ELF-1 (cell line): ENCODE measurements around the gene HECA.
"Not testable (repeated sequence)": the region's sequence is repeated elsewhere in the genome, so short reads cannot be mapped to it uniquely, and the experiment has no call there.

Experiments
- DNase-seq: peaks from one replicate; pipeline ENCODE4 v3.0.0-alpha.2; 2016; ENCODE audit warnings: low read depth, low spot score

Gene HECA

DNA sequence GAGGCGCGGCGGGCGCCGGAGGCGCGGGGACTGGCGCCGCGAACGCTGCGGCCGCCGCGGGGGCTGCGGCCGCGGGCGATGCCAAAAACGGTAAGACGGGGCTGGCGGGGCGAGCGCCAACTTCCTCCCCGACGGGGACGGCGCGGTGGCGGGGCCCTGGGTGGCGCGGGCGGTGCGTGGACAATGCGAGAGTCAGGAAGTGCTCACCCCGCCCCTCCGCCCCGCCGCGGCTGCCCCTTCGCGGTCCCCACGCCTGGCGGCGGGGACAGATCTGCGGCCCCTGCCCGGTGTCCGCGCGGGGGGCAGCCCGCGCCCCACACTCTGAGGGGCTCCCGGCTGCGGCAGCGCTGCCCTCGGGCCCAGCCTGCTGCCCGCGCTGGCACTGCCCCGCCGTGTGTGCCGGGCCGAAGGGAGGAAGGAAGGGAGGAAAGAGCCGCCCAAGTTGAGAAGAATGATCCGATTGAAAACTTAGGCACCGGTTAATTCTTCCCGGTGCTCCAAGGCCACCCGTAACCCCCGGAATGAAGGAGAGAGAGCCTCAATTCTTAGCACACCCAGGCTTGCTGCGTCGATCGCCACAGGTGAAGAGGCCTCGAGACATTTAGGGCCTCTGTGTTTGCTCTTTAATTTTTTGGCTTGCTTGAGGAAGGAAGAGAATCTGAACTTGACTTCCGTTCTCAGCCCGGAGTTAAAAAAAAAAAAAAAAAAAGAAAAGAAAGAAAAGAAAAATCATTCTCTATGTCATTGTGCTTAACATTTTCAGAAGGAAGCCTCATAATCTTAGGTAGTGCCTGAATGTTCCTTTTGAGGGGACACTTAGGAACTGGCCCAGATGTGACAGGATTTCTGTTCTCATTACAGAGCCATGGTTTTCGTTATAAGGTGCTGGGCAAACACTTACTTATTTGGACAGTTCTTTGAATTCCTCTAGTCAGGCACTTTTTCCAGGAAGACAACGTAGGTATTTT is 982 bp downstream of the HECA start:
- peak; percentile 35 for DNase-seq

DNA sequence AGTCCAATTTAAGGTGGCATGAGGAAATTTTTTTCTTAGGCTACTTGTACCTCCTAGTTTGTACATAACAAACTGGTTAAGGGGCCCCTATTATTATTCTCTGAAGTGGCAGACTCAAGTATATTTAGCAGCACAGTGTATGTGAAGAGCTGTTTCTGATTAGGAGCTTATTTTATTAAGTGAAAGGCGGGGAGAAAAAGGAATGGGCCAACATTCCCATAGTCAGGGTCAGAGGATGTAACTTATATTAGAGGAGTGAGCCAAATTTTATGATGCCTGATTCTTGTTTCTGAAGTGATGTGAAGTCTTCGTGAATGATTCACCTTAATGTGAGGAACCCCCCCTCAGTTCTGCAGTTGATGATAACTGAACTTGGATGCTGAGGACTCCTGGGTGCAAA is 2.8 kb downstream of the HECA start:
- DNase-seq, result no peak

- not testable (repeated sequence) for DNase-seq
Measured at GRCh38 chr6:139140854-139141253, 6.0 kb downstream of the HECA start.

DNA sequence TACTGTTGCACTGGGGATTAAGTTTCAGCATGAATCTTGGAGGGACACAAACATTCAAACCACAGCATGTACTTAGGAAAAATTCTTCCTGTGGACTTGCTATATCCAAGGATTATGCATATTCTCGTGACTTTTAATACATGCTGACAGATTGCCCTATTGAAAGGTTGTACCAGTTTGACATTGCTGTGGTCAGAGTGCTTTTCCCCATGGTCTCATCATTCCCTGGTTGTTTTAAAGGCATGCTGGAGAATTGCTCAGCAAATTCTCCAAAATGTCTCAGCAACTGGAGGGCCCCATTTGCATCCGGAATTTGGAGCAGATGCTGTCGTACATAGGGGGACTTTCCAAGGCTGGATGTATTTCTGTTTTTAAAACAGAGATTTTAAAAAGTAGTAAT is 7.4 kb downstream of the HECA start:
- DNase-seq, result no peak

DNA sequence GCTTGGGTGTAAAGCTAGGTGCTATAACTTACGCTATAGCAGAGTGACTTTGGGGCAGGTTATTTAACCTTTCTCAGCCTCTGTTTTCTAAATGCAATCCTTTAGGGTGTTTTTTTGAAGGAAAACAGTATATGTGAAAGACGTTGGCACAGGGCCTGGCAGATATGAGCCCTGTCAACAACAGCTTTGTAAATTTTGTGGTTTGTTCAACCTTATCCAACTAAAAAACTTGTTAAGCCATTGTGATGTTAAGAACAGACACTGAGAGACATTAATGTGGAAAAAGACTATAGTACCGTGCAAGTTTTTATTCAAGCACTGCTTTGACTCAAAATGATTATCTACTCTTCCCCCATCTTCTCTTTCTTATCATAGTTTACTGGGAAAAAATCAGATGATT is 8.2 kb downstream of the HECA start:
- DNase-seq, result no peak

- no peak for DNase-seq
Measured at GRCh38 chr6:139144490-139145085, 9.7 kb downstream of the HECA start.

GRCh38 chr6:139145661-139146060 is 10.8 kb downstream of the HECA start:
- no peak for DNase-seq

GRCh38 chr6:139146317-139146726 is 11.4 kb downstream of the HECA start:
- no peak for DNase-seq

- no peak for DNase-seq
Measured at GRCh38 chr6:139147628-139148027, 12.7 kb downstream of the HECA start.

GRCh38 chr6:139148557-139149235 is 13.8 kb downstream of the HECA start:
- DNase-seq, result no peak

- DNase-seq, result no peak
Measured at GRCh38 chr6:139149383-139149782, 14.5 kb downstream of the HECA start.

DNA sequence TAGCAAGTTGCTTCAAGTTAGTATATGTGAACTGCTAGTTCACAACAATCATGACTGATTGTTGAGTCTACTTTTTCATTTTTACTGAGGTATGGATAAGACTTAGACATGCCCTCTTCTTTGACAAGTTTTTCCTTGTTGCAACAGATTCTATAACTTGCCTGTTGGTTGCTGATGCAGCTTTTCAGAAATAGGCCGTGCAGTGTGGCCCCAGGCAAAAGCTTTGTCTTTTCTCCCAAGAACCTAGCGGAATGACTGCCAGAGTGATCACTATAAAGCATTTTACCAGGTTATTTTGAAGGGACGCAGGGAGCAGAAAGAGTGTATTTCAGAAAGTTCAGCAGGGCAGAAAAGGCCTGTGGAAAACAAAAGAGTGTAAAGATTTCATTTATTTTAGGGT is 16.0 kb downstream of the HECA start:
- DNase-seq, result peak; percentile 62

GRCh38 chr6:139151425-139152087 is 16.7 kb downstream of the HECA start:
- DNase-seq, result no peak

DNA sequence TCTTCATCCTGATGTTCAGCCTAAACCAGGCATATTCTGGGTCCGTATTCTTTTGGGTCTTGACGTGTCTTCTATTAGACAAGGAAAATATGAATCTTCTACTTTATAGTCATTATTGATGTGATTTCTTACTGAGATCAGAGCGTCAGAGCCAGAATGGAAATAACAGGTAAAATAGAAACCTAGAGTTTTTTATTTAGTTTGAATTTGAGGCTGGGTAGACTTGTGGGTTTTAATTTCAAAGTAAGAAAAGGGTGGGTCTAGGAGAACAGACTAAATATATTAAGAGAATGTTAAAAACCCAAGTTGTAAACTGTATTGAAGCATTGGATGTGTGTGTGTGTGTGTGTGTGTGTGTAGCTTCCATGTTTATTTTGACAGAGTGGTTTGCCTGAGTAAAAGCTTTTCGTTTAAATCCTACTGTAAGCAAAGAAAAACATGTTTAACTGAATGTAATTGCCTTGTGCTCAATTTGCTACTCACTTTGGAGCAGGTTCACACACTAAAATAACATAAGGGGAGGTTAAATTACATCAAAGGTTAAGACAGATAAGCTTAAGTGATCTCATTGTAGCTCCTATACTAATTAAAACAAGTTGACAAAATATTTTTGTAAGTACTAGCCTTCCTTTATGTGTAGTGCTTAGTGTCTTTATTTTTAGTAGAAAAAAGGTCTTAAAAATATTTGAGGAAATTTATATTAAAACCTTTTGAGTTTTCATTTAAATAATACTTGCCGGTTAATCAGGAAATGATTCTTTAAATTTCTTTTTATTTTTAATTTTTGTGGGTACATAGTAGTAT is 17.4 kb downstream of the HECA start:
- DNase-seq, result no peak

GRCh38 chr6:139152892-139153271 is 18.0 kb downstream of the HECA start:
- no peak for DNase-seq

DNA sequence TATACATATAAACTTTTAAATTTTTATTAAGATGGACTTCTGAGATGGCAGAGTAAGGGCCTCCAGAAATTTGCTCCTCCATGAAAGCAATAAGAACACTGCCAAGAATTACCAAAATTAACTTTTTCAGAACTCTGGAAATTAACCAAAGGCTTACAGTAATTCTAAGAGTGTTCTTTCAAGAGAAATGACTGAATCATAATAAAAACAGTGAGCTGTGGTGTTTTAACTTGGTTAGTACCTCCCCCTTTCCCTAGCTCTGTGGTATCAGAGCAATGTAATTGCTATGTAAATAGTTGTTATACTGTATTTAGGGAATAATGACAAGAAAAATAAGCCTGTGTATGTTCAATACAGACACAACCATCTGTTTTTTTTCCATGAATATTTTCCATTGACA is 19.0 kb downstream of the HECA start:
- no peak for DNase-seq

DNA sequence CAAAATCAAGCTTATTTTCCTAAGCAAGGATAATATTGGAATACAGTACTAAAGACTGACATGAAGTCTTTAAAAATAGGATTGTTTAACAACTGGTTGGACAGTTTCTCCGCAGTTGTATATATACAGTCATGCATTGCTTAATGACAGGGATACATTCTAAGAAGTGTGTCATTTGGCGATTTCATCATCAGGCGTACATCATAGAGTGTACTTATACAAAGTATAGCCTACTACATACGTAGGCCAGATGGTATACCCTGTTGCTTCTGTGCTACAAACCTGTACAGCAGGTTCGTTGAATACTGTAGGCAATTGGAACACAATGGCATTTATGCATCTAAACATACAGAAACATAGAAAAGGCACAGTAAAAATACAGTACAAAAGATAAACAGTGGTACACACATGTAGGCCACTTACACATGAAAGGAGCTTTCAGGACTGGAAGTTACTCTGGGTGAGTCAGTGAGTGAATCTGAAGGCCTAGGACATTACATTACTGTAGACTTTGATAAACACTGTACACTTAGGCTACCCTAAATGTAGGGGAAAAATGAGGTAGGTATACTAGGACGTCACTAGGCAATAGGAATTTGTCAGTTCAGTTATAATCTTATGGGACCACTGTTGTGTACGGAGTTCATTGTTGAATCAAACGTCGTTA is 20.1 kb downstream of the HECA start:
- DNase-seq, result no peak

DNA sequence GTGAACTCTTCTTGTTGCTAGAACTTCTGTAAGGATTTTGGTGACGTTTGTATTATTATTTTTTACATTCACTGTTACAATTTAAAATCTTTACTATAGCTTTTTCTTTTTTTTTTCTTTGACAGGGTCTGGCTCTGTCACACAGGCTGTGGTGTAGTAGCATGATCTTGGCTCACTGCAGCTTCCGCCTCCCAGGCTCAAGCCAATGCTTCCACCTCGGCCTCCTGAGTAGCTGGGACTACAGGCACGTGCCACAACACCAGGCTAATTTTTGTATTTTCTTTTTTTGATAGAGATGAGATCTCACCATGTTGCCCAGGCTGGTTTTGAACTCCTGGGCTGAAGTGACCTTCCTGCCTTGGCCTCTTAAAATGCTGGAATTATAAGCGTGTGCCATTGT is 21.2 kb downstream of the HECA start:
- no peak for DNase-seq

DNA sequence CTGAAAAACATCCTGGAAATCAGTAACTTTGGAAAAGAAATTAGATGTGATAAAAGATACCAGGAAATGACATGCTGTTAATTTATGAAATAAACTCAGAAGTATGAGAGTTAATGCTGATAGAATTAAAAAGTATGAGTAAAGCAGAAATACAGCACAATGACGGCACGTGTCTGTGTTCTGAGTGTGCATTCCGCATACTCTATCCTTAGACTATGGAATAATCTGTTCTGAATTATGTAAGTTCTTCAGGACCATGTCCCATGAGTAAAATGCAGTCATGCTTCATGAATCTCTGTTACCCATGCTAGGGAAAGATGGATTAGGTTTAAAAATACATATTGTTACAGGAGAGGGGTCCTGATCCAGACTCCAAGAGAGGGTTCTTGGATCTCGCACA is 21.7 kb downstream of the HECA start:
- no peak for DNase-seq

DNA sequence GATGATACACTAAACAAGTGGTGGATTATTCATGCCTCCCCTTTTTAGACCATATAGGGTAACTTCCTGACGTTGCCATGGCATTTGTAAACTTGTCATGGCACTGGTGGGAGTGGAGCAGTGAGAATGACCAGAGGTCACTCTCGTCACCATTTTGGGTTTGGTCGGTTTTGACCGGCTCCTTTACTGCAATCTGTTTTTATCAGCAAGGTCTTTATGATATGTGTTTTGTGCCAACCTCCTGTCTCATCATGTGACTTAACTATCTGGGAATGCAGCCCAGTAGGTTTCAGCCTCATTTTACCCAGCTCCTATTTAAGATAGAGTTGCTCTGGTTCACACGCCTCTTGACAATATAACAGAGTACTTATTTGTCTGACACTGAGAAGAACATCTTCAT is 22.2 kb downstream of the HECA start:
- not testable (repeated sequence) for DNase-seq

DNA sequence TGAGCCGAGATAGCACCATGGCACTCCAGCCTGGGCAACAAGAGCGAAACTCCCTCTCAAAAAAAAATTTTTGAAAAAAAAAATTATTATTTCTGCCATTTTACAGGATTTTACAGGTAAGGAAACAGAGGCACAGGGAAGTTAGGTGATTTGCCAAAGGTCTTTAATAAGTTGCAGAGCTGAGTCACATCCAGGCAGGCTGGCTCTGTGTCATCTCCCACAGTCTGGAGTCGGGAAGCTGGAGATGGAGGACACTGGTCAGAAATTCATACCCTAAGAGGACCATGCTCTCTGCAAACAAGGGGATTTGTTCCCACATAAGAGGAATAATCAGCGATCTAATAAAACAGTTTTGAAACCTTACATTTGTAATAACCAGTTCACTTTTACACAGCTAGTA is 24.1 kb downstream of the HECA start:
- DNase-seq, result no peak
